BLaER1 (cell line): ENCODE results near the gene SCRG1.

ENCODE experiments used
- H3K27ac ChIP-seq: shearing (Covaris generic); formaldehyde crosslinking; 2 replicates; pipeline ENCODE4 v1.8.1; 2022
- H3K27me3 ChIP-seq: shearing (Covaris generic); formaldehyde crosslinking; 2 replicates; pipeline ENCODE4 v1.8.1; 2022
- H3K36me3 ChIP-seq: shearing (Covaris generic); formaldehyde crosslinking; 2 replicates; pipeline ENCODE4 v1.8.1; 2022
- H3K4me1 ChIP-seq: shearing (Covaris generic); formaldehyde crosslinking; 2 replicates; pipeline ENCODE4 v1.8.1; 2022
- H3K4me2 ChIP-seq: shearing (Covaris generic); formaldehyde crosslinking; 2 replicates; pipeline ENCODE4 v1.8.1; 2022
- H3K4me3 ChIP-seq: shearing (Covaris generic); formaldehyde crosslinking; 2 replicates; pipeline ENCODE4 v1.8.1; 2022
- H3K9ac ChIP-seq: shearing (Covaris generic); formaldehyde crosslinking; 2 replicates; pipeline ENCODE4 v1.8.1; 2022
- H3K9me3 ChIP-seq: shearing (Covaris generic); formaldehyde crosslinking; 2 replicates; pipeline ENCODE4 v1.8.1; 2022
- H4K20me1 ChIP-seq: shearing (Covaris generic); formaldehyde crosslinking; 2 replicates; pipeline ENCODE4 v1.8.1; 2022
- Cebpa-rat ChIP-seq: shearing (Covaris generic); IDR thresholded peaks from 2 replicates; pipeline ENCODE4 v1.8.1; 2022

Gene SCRG1

GRCh38 chr4:173337463-173337862, 61.5 kb downstream of the SCRG1 start:
- H3K4me1 ChIP-seq = peaks cover 23% of the 10 kb centered on the region
- no peak overlapping the region for H3K27ac ChIP-seq
- no peaks in the 10 kb centered on the region for H3K27me3 ChIP-seq
- peaks cover 8% of the 10 kb centered on the region; the same call in 1 of the 2 replicates for H3K36me3 ChIP-seq
- peaks cover 11% of the 10 kb centered on the region for H4K20me1 ChIP-seq
- no peak overlapping the region for H3K4me2 ChIP-seq
- no peak overlapping the region for H3K9ac ChIP-seq
- H3K4me3 ChIP-seq = no peak overlapping the region
- no peak for TF ChIP-seq Cebpa-rat
- no peaks in the 10 kb centered on the region for H3K9me3 ChIP-seq

DNA sequence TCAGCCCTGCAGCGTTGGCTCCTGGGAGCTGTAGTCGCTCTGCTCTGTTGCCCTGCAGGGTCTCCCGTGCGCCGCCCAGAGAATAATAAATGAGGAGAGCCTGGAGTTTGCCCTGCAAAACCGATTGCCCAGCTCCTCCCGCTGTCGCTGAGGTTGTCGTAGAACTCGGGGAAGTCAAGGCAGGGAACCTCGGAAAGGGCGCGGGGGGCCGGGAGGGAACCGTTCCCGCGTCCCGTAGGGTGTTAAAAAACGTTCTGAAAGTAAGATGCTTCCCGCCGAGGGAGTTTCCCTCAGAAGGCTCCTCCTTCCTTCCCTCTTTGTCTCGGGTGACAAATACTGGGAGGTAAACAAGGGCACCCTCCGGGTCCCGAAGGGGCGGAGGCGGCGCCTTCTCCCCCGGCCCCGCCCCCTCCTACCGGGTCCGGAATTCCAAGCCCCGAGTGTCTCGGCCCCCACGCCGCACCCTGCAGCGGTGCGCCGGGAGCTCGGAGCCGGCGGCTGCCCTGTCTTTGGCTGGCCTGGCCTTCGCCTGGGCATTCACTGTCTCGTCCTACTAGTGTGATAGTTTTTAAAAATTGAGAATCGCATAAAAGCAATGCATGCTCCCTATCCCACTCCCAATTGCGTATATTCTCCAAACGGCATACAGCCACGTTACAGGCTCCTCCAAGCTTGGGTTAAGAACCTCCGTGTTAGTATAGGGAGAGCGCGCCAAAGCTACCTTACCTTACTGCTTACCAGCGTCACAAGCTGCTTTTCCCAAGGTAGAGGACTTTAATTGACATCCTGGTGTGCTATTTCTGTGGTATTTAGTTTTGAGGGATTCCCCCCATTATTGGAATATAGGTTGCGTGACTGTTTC, 63.8 kb downstream of the SCRG1 start:
- Histone ChIP-seq H3K4me3 (peak overlapping the region; percentile 99), H3K4me1 (peaks cover 45% of the 10 kb centered on the region)

More for the DNA sequence above, 63.8 kb downstream of the SCRG1 start:
- Histone ChIP-seq H3K27ac (peak overlapping the region; percentile 97), H3K36me3 (peaks cover 26% of the 10 kb centered on the region), H3K9ac (peak overlapping the region; percentile 100), H4K20me1 (peaks cover 34% of the 10 kb centered on the region), H3K9me3 (no peaks in the 10 kb centered on the region), H3K4me2 (peak overlapping the region; percentile 84), H3K27me3 (no peaks in the 10 kb centered on the region)
- no peak for TF ChIP-seq Cebpa-rat
